K562 (cell line): ENCODE results near the gene HPS5. TPM values are rescaled to one million over a fixed set of nuclear protein-coding genes. Genes with fewer than 3 reads are reported as not detected.

Source experiments
- ATAC-seq: fragments of 200-7000 bp; cut with Tn5 transposase; 3 replicates; pipeline ENCODE4 v1.9.1; 2020; ENCODE audit warnings: moderate library complexity
- BruUV-seq: library from RNA; stranded (reverse); fragments of 400-500 nt; replicated peaks from 2 replicates; lab custom pipeline; 2021; lab: Mats Ljungman, UMichigan
- CTCF ChIA-PET: fragments of 300-600 bp; formaldehyde crosslinking; extraction: SDS; loops from one replicate; lab custom pipeline; 2021; ENCODE audit warnings: low intra/inter-chr PET ratio; lab: Yijun Ruan, JAX
- POLR2A ChIA-PET: fragments of 300-600, 350-650 bp; sonication (Branson Sonifier 250); formaldehyde crosslinking; extraction: SDS; loops from one replicate; lab custom pipeline; 2021; ENCODE audit warnings: antibody characterized with exemption, inconsistent platforms; lab: Yijun Ruan, JAX
- DNase-seq, 4 experiments: peaks; one replicate each; pipeline versions ENCODE4 v3.0.0 to v3.0.0-alpha.2; 2011 to 2018; ENCODE audit warnings: low spot score in 3 of 4, mixed read lengths in 3 of 4; ENCODE audit errors: extremely low read depth in 1 of 4
- FAIRE-seq: peaks from 2 replicates; lab custom pipeline; 2011; peaks lifted over from hg19 to GRCh38; lab: Jason Lieb, UNC
- H2AFZ ChIP-seq: 2 replicates; pipeline ENCODE4 v1.6.0; 2011; ENCODE audit warnings: low read depth, low read length, control low read depth, inconsistent platforms
- H3K27ac ChIP-seq: fragments of 200-600 bp; 3 replicates; pipeline ENCODE4 v1.8.0; 2011; ENCODE audit warnings: low read depth, mild to moderate bottlenecking, control low read depth, inconsistent platforms, low read length, moderate library complexity, mixed read lengths; ENCODE audit errors: extremely low read depth
- H3K27me3 ChIP-seq, 2 experiments: fragments of 300-600 bp in 1 of 2; 2 replicates in 1 of 2; 3 replicates in 1 of 2; pipeline versions ENCODE4 v1.6.0 to v1.8.0; 2011; ENCODE audit warnings: inconsistent platforms in 2 of 2, low read length in 2 of 2, mild to moderate bottlenecking in 1 of 2, mixed read lengths in 1 of 2, moderate library complexity in 1 of 2; ENCODE audit not compliant: control insufficient read depth in 2 of 2, insufficient read depth in 2 of 2
- H3K36me3 ChIP-seq: fragments of 300-600 bp; 3 replicates; pipeline ENCODE4 v1.8.0; 2011; ENCODE audit warnings: mild to moderate bottlenecking, low read length, inconsistent platforms; ENCODE audit not compliant: control insufficient read depth, insufficient read depth
- H3K4me1 ChIP-seq, 2 experiments: fragments of 200-600 bp in 1 of 2; replicated peaks in 1 of 2; 2 replicates in 1 of 2; 3 replicates in 1 of 2; pipeline versions ENCODE4 v1.5.1 to v1.8.0; 2011; ENCODE audit warnings: inconsistent platforms in 2 of 2, low read length in 2 of 2, mild to moderate bottlenecking in 1 of 2, mixed read lengths in 1 of 2, moderate library complexity in 1 of 2; ENCODE audit not compliant: control insufficient read depth in 2 of 2, insufficient read depth in 2 of 2
- H3K4me2 ChIP-seq: 2 replicates; pipeline ENCODE4 v1.6.1; 2011; ENCODE audit warnings: low read length, control low read depth, inconsistent platforms, mixed read lengths; ENCODE audit not compliant: insufficient read depth
- H3K4me3 ChIP-seq: fragments of 200-600 bp; sonication (generic), shearing (Covaris generic); 2 replicates; pipeline ENCODE4 v1.5.1; 2016; ENCODE audit warnings: control low read depth, inconsistent platforms
- H3K79me2 ChIP-seq: fragments of 200-600 bp; 3 replicates; pipeline ENCODE4 v1.8.0; 2011; ENCODE audit warnings: low read length, inconsistent platforms; ENCODE audit not compliant: control insufficient read depth, insufficient read depth
- H3K9ac ChIP-seq, 2 experiments: 2 replicates each; pipeline versions ENCODE4 v1.6.0 to v1.6.1; 2011; ENCODE audit warnings: low read depth in 2 of 2, low read length in 2 of 2, control low read depth in 1 of 2, inconsistent platforms in 1 of 2, mild to moderate bottlenecking in 1 of 2, mixed read lengths in 1 of 2; ENCODE audit not compliant: insufficient read depth in 1 of 2
- H3K9me1 ChIP-seq: one replicate; pipeline ENCODE4 v1.6.0; 2011; ENCODE audit warnings: inconsistent platforms, mild to moderate bottlenecking, low read length, moderate library complexity; ENCODE audit not compliant: control insufficient read depth, insufficient read depth
- H3K9me3 ChIP-seq: replicated peaks from 2 replicates; pipeline ENCODE4 v1.5.1; 2011; ENCODE audit warnings: low read depth, low read length, inconsistent platforms; ENCODE audit not compliant: control insufficient read depth, insufficient read depth
- H4K20me1 ChIP-seq: replicated peaks from 2 replicates; pipeline ENCODE4 v1.6.1; 2011; ENCODE audit warnings: low read length, inconsistent platforms, mixed read lengths; ENCODE audit not compliant: control insufficient read depth, insufficient read depth
- ETV6 ChIP-seq, 3 experiments: fragments of 150-350 bp in 1 of 3; sonication (generic) in 1 of 3; formaldehyde crosslinking in 1 of 3; IDR thresholded peaks; 2 replicates each; pipeline versions ENCODE4 v1.6.1 to v1.8.0; 2014 to 2022; ENCODE audit warnings: borderline replicate concordance in 2 of 3, low read depth in 2 of 3, antibody characterized with exemption in 1 of 3, low read length in 1 of 3, mild to moderate bottlenecking in 1 of 3, missing genetic modification reagents in 1 of 3
- MCM2 ChIP-seq: fragments of 450-650 bp; IDR thresholded peaks from 2 replicates; pipeline ENCODE4 v1.6.1; 2017; ENCODE audit warnings: low read depth, mild to moderate bottlenecking
- MEIS2 ChIP-seq: fragments of 450-650 bp; IDR thresholded peaks from 2 replicates; pipeline ENCODE4 v1.6.1; 2014; ENCODE audit warnings: mild to moderate bottlenecking; ENCODE audit not compliant: partially characterized antibody
- PRDM10 ChIP-seq: fragments of 450-650 bp; IDR thresholded peaks from 2 replicates; pipeline ENCODE4 v1.6.1; 2018; ENCODE audit not compliant: partially characterized antibody
- WGBS: fragments of 100-300 bp; shearing (Covaris generic); methylation state at CpG from one replicate; pipeline ENCODE4 v1.1.6; 2016; ENCODE audit warnings: low coverage, mixed read lengths; ENCODE audit not compliant: insufficient coverage; ENCODE audit errors: missing lambda C conversion rate; 5-methylcytosine and 5-hydroxymethylcytosine counted together
- in situ Hi-C: fragments of 300-500 bp; cut with MboI; formaldehyde crosslinking; loops from 4 replicates; pipeline ENCODE4 v1.15.0; 2018; ENCODE audit warnings: inconsistent platforms, mixed read lengths
- intact Hi-C: fragments of 100-400 bp; cut with micrococcal nuclease; formaldehyde crosslinking; loops from 2 replicates; pipeline ENCODE4 v1.14.2; 2022
- polyA plus RNA-seq, 8 experiments: library from polyadenylated mRNA; depleted of rRNA in 4 of 8; stranded (reverse) in 5 of 8; unstranded in 3 of 8; fragments of >200 nt; fragmentation: Nextera tagmentation in 2 of 8; fragmentation: Illumina TruSeq in 1 of 8; extraction: Ambion mirVana in 2 of 8; extraction: Trizol in 1 of 8; gene quantifications; 2 replicates each; pipeline versions ENCODE4 v1.2.1 to v1.2.3, GENCODE V29; 2011 to 2014; ENCODE audit warnings: inconsistent platforms in 1 of 8, missing spikeins in 1 of 8
- total RNA-seq, 7 experiments: library from RNA; depleted of rRNA in 6 of 7; stranded (reverse); fragments of >200 nt in 6 of 7; fragmentation: Illumina TruSeq in 2 of 7; extraction: Trizol in 2 of 7; gene quantifications; 2 replicates each; pipeline versions ENCODE4 v1.2.1 to v1.2.3, GENCODE V29; 2011 to 2021; ENCODE audit warnings: low replicate concordance in 1 of 7

HPS5 gene
- total and polyA plus RNA-seq, 9 of the 15 experiments (the other 6 are each of a cell fraction or from before 2014, with no cell fraction given): 12.2 to 28.1 (median 16.8) TPM

- TF ChIP-seq PRDM10: no peak
- TF ChIP-seq MEIS2: no peak
- TF ChIP-seq MCM2: no peak
These were observed 26.6 kb downstream of the HPS5 start (continued) for GRCh38 chr11:18295316-18295715.

GRCh38 chr11:18294862-18295261 is 27.1 kb downstream of the HPS5 start:
- no peak overlapping the region for H3K27ac ChIP-seq
- in situ Hi-C loops: no loop called here
- no peaks in the 10 kb centered on the region for H3K4me1 ChIP-seq
- intact Hi-C loops: no loop called here
- BruUV-seq: no TSS peak
- ATAC-seq (no peak), DNase-seq (no peak), FAIRE-seq (no peak)
- no peak for TF ChIP-seq ETV6 (IDR thresholded peaks at IDR 0.05; ENCODE audit: borderline replicate concordance in 1 of 2, low read depth in 2 of 2, low read length in 1 of 2)
- no peak for TF ChIP-seq ETV6 (CRISPR knock-in tag; IDR thresholded peaks at IDR 0.05; ENCODE audit: borderline replicate concordance)
- ChIA-PET POLR2A (interaction anchor here (0.6 to 1.2 kb wide), 3 partner anchors 8 to 184 kb away, joined by 3 read pairs; partner anchors contain the start of gene LDHA), CTCF (no interaction called here)
- WGBS: 91% methylated on average over 5 of the region's 5 CpGs
- no peak overlapping the region for H3K9ac ChIP-seq
- no peak overlapping the region for H3K4me2 ChIP-seq
- H3K79me2 ChIP-seq: no peaks in the 10 kb centered on the region
- no peak overlapping the region for H2AFZ ChIP-seq
- no peaks in the 10 kb centered on the region for H3K27me3 ChIP-seq
- peaks cover 87% of the 10 kb centered on the region for H3K36me3 ChIP-seq
- H3K9me1 ChIP-seq: no peaks in the 10 kb centered on the region
- no peaks in the 10 kb centered on the region for H4K20me1 ChIP-seq
- no peak overlapping the region for H3K4me3 ChIP-seq
- H3K9me3 ChIP-seq: no peaks in the 10 kb centered on the region
